A673 (cell line): ENCODE results near the gene PLIN4. TPM values are rescaled to one million over a fixed set of nuclear protein-coding genes. Genes with fewer than 3 reads are reported as not detected.

Experiments used
- BruUV-seq: library from RNA; stranded (reverse); fragments of 400-500 nt; replicated peaks from 2 replicates; lab custom pipeline; 2021; lab: Mats Ljungman, UMichigan
- CTCF ChIA-PET: fragments of 300-600 bp; sonication (Branson Sonifier 250); formaldehyde crosslinking; loops from one replicate; lab custom pipeline; 2022; ENCODE audit warnings: antibody characterized with exemption; lab: Charles Lee
- POLR2A ChIA-PET: fragments of 300-600 bp; sonication (Branson Sonifier 250); formaldehyde crosslinking; loops from one replicate; lab custom pipeline; 2022; ENCODE audit warnings: antibody characterized with exemption; ENCODE audit not compliant: low non-redundant PET; lab: Charles Lee
- DNase-seq: peaks from one replicate; pipeline ENCODE4 v3.0.0-alpha.2; 2015; ENCODE audit warnings: low spot score
- H3K27ac ChIP-seq: fragments of 200-600 bp; sonication (generic); 2 replicates; pipeline ENCODE4 v1.5.1; 2016; ENCODE audit warnings: mixed run types, low read depth, mild to moderate bottlenecking, mixed read lengths, antibody characterized with exemption, low read length; ENCODE audit not compliant: poor library complexity, severe bottlenecking
- H3K27me3 ChIP-seq: fragments of 200-600 bp; sonication (generic); replicated peaks from 2 replicates; pipeline ENCODE4 v1.6.1; 2017; ENCODE audit warnings: mixed run types, low read depth, mild to moderate bottlenecking, mixed read lengths, antibody characterized with exemption, low read length; ENCODE audit not compliant: insufficient read depth, poor library complexity
- H3K36me3 ChIP-seq: fragments of 200-600 bp; sonication (generic); 2 replicates; pipeline ENCODE4 v1.6.1; 2016; ENCODE audit warnings: mixed run types, mild to moderate bottlenecking, mixed read lengths, antibody characterized with exemption, low read length; ENCODE audit not compliant: insufficient read depth, poor library complexity, severe bottlenecking
- H3K4me1 ChIP-seq: fragments of 200-600 bp; sonication (generic); 2 replicates; pipeline ENCODE4 v1.6.1; 2017; ENCODE audit warnings: mixed run types, mild to moderate bottlenecking, mixed read lengths, antibody characterized with exemption, low read length; ENCODE audit not compliant: insufficient read depth, poor library complexity, severe bottlenecking
- H3K4me3 ChIP-seq: fragments of 200-600 bp; sonication (generic); 2 replicates; pipeline ENCODE4 v1.5.1; 2016; ENCODE audit warnings: low read depth, mixed run types, mild to moderate bottlenecking, mixed read lengths, low read length; ENCODE audit not compliant: poor library complexity, severe bottlenecking
- H3K9me3 ChIP-seq: fragments of 200-600 bp; sonication (generic); 2 replicates; pipeline ENCODE4 v1.6.1; 2016; ENCODE audit warnings: mixed run types, low read depth, mild to moderate bottlenecking, mixed read lengths, antibody characterized with exemption, low read length; ENCODE audit not compliant: poor library complexity, severe bottlenecking
- CTCF ChIP-seq: fragments of 300-800, 200-600 bp; sonication (generic); conservative IDR thresholded peaks from 2 replicates; pipeline ENCODE4 v1.5.1; 2017; ENCODE audit warnings: low read depth, mild to moderate bottlenecking, antibody characterized with exemption, low read length, moderate library complexity, mixed read lengths
- EZH2 ChIP-seq: fragments of 200-600 bp; sonication (generic); IDR thresholded peaks from 2 replicates; pipeline ENCODE4 v1.6.1; 2017; ENCODE audit warnings: borderline replicate concordance, low read depth, mild to moderate bottlenecking, mixed read lengths, antibody characterized with exemption, low read length; ENCODE audit not compliant: poor library complexity, severe bottlenecking
- intact Hi-C: fragments of 100-400 bp; cut with micrococcal nuclease; formaldehyde crosslinking; loops from one replicate; pipeline ENCODE4 v1.10.0; 2022; ENCODE audit not compliant: unreplicated experiment
- total RNA-seq: library from RNA; stranded (reverse); gene quantifications from 2 replicates; pipeline ENCODE4 v1.2.3, GENCODE V29; 2021

The PLIN4 gene
- total RNA-seq, 1 experiment from 2014 or later, result 1.0 TPM

- Histone ChIP-seq H3K9me3 (no peaks in the 10 kb centered on the region), H3K36me3 (no peaks in the 10 kb centered on the region), H3K4me1 (no peaks in the 10 kb centered on the region), H3K4me3 (no peak overlapping the region), H3K27me3 (no peaks in the 10 kb centered on the region), H3K27ac (no peak overlapping the region)
- POLR2A ChIA-PET, result no interaction called here
- CTCF ChIA-PET, result no interaction called here
- BruUV-seq, result no TSS peak
- intact Hi-C loops, result no loop called here
- DNase-seq, result no peak
- TF ChIP-seq CTCF, result no peak
- TF ChIP-seq EZH2, result no peak
Observed at GRCh38 chr19:4510435-4511255, 7.6 kb downstream of the PLIN4 start.

GRCh38 chr19:4508698-4509097 lies 9.6 kb downstream of the PLIN4 start:
- Histone ChIP-seq H3K27ac (no peak overlapping the region), H3K36me3 (no peaks in the 10 kb centered on the region), H3K4me1 (no peaks in the 10 kb centered on the region), H3K9me3 (no peaks in the 10 kb centered on the region), H3K27me3 (no peaks in the 10 kb centered on the region), H3K4me3 (no peak overlapping the region)
- TF ChIP-seq CTCF (no peak), EZH2 (no peak)
- BruUV-seq, result no TSS peak
- ChIA-PET POLR2A (interaction anchor here (0.6 kb wide), 1 partner anchor 131 kb away, joined by 13 read pairs; no protein-coding TSS in a partner anchor), CTCF (no interaction called here)
- intact Hi-C loops, result no loop called here
- no peak for DNase-seq

GRCh38 chr19:4507804-4508203 lies 10.5 kb downstream of the PLIN4 start:
- Histone ChIP-seq H3K4me1 (no peaks in the 10 kb centered on the region), H3K9me3 (no peaks in the 10 kb centered on the region), H3K27ac (no peak overlapping the region), H3K36me3 (no peaks in the 10 kb centered on the region), H3K27me3 (no peaks in the 10 kb centered on the region), H3K4me3 (no peak overlapping the region)
- ChIA-PET POLR2A (no interaction called here), CTCF (interaction anchor here (0.8 kb wide), 1 partner anchor 17 kb away, joined by 4 read pairs; no protein-coding TSS in a partner anchor)
- DNase-seq, result no peak
- TF ChIP-seq CTCF, result no peak
- no peak for TF ChIP-seq EZH2
- intact Hi-C loops, result no loop called here
- no TSS peak for BruUV-seq
